ENCODE results near the gene ABLIM1. TPM values are rescaled to one million over a fixed set of nuclear protein-coding genes. Genes with fewer than 3 reads are reported as not detected.

ABLIM1 gene
- total and polyA plus RNA-seq, 4 donors: 20.0 to 135 (median 59.9) TPM

DNA sequence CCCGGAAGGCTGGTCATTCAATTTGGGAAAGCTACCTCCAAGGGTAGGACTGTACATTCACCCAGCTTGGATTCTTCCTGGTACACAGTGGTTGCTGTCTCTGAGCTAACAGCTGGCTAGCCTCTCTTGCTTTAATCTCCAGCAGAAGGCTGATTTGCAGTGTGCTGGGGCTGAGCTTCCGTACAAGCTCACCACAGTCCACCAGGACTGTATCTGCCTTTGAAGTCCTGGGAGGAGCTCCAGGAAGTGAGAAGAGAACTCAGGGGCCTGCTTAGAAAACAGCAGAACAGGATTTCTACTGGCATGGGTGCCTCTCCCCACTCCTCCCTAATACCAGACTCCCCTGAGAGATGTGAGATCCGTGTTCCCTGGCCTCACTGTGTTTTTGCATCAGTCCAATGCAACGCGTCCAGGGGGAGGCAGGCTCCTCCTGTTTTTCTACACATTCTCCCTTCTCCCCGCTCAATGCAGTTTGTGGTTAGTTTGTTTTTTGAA is 260.4 kb downstream of the ABLIM1 start:
- H3K27ac ChIP-seq (ENCODE audit: low read depth in 1 of 2, low read length in 1 of 2): peak overlapping the region in 1 of 2 donors; percentile 10
- ATAC-seq (ENCODE audit: insufficient read depth, low FRiP score): no peak

DNA sequence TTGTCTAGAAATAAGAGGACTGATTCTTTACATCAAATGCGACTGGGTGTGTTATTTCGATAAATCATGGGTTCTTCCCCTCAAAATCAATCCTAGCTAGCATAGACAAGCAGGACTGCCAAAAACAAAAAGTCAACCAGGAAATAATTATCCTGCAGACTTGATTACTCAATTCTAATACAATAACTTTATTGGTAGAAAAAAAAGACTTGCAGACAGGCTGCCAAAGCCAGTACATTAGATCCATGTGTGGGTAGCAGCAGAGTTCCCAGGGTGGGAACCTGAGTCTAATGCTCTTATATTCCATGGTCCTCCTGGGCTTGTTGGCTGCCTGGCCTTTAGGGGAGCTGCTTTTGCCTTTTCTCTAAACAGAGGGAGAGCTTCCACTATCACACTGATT is 261.6 kb downstream of the ABLIM1 start:
- peaks cover 0 to 5% (median 0%) of the 10 kb centered on the region in 4 donors for H3K36me3 ChIP-seq (ENCODE audit: control insufficient read depth in 4 of 4, insufficient read depth in 4 of 4, low read length in 4 of 4)
- TF ChIP-seq, protein P1, sequence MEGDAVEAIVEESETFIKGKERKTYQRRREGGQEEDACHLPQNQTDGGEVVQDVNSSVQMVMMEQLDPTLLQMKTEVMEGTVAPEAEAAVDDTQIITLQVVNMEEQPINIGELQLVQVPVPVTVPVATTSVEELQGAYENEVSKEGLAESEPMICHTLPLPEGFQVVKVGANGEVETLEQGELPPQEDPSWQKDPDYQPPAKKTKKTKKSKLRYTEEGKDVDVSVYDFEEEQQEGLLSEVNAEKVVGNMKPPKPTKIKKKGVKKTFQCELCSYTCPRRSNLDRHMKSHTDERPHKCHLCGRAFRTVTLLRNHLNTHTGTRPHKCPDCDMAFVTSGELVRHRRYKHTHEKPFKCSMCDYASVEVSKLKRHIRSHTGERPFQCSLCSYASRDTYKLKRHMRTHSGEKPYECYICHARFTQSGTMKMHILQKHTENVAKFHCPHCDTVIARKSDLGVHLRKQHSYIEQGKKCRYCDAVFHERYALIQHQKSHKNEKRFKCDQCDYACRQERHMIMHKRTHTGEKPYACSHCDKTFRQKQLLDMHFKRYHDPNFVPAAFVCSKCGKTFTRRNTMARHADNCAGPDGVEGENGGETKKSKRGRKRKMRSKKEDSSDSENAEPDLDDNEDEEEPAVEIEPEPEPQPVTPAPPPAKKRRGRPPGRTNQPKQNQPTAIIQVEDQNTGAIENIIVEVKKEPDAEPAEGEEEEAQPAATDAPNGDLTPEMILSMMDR (IDR thresholded peaks at IDR 0.05; ENCODE audit: control extremely low read depth, extremely low read depth): no peak
- H3K27me3 ChIP-seq (ENCODE audit: control insufficient read depth in 3 of 3, insufficient read depth in 3 of 3, low read length in 2 of 3): no peaks in the 10 kb centered on the region
- no peak overlapping the region for H3K9ac ChIP-seq (ENCODE audit: insufficient read depth in 1 of 2, low read length in 2 of 2)
- ATAC-seq (ENCODE audit: insufficient read depth, low FRiP score) (no peak), DNase-seq (no peak)
- peaks cover 0 to 66% (median 22%) of the 10 kb centered on the region in 5 donors for H3K4me1 ChIP-seq (ENCODE audit: control insufficient read depth in 5 of 5, insufficient read depth in 5 of 5, low read length in 5 of 5)
- 95% methylated on average over 2 of the region's 2 CpGs for WGBS, 2 donors
- peaks cover 0 to 2% (median 0%) of the 10 kb centered on the region in 4 donors for H3K9me3 ChIP-seq (ENCODE audit: control insufficient read depth in 4 of 4, insufficient read depth in 3 of 4, low read length in 3 of 4)
- H3K4me3 ChIP-seq: no peak overlapping the region
- H3K27ac ChIP-seq (ENCODE audit: low read depth in 1 of 2, low read length in 1 of 2): no peak overlapping the region

More for the DNA sequence above, 260.4 kb downstream of the ABLIM1 start:
- WGBS, 2 donors: 54 to 60% methylated on average over 6 of the region's 6 CpGs
- Histone ChIP-seq H3K36me3 (ENCODE audit: control insufficient read depth in 4 of 4, insufficient read depth in 4 of 4, low read length in 4 of 4) (peaks cover 0 to 4% (median 0%) of the 10 kb centered on the region in 4 donors), H3K4me1 (ENCODE audit: control insufficient read depth in 5 of 5, insufficient read depth in 5 of 5, low read length in 5 of 5) (peaks cover 0 to 74% (median 22%) of the 10 kb centered on the region in 5 donors), H3K9me3 (ENCODE audit: control insufficient read depth in 4 of 4, insufficient read depth in 3 of 4, low read length in 3 of 4) (peaks cover 0 to 2% (median 0%) of the 10 kb centered on the region in 4 donors), H3K4me3 (no peak overlapping the region), H3K9ac (ENCODE audit: insufficient read depth in 1 of 2, low read length in 2 of 2) (peak overlapping the region in 1 of 2 donors; percentile 36), H3K27me3 (ENCODE audit: control insufficient read depth in 3 of 3, insufficient read depth in 3 of 3, low read length in 2 of 3) (no peaks in the 10 kb centered on the region)
- DNase-seq: peak; percentile 28 to 67 (median 38)
- TF ChIP-seq, protein P1 (IDR thresholded peaks at IDR 0.05; ENCODE audit: control extremely low read depth, extremely low read depth): no peak

DNA sequence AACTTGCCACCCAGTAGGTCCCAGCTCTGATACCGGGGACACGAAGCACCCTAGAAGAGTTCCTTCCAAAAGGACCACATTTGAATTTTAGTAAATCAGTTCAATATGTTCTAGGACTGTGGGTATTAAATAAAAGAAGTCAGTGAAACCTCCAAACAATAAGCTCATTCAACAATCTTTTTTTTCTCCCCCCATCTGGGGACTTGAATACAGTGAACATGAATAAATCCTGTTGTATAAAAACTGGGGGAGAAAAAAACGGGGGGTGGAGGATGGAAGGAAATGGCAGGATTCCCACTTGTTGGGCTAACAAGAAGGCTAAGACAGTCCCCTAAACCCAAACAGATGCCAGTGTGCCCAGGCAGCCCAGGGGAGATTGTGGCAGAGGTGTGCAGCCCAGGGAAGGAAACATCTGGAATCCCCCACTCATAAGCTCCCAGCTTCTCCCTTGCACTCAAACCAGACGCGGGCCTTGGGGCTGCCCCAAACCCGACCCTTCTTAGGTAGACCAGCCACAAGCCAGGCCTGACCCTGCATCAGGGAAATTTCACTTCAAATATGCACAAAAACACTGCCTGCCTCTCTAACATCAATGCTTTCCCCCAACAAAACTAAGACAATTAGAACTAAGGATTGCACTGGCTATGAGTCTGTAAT is 262.6 kb downstream of the ABLIM1 start:
- Histone ChIP-seq H3K27me3 (ENCODE audit: control insufficient read depth in 3 of 3, insufficient read depth in 3 of 3, low read length in 2 of 3) (no peaks in the 10 kb centered on the region), H3K36me3 (ENCODE audit: control insufficient read depth in 4 of 4, insufficient read depth in 4 of 4, low read length in 4 of 4) (peaks cover 0 to 5% (median 0%) of the 10 kb centered on the region in 4 donors), H3K27ac (ENCODE audit: low read depth in 1 of 2, low read length in 1 of 2) (no peak overlapping the region), H3K4me3 (no peak overlapping the region), H3K4me1 (ENCODE audit: control insufficient read depth in 5 of 5, insufficient read depth in 5 of 5, low read length in 5 of 5) (peaks cover 0 to 56% (median 22%) of the 10 kb centered on the region in 5 donors), H3K9ac (ENCODE audit: insufficient read depth in 1 of 2, low read length in 2 of 2) (no peak overlapping the region), H3K9me3 (ENCODE audit: control insufficient read depth in 4 of 4, insufficient read depth in 3 of 4, low read length in 3 of 4) (peaks cover 0 to 2% (median 0%) of the 10 kb centered on the region in 4 donors)
- DNase-seq (no peak), ATAC-seq (ENCODE audit: insufficient read depth, low FRiP score) (no peak)
- TF ChIP-seq, protein P1 (IDR thresholded peaks at IDR 0.05; ENCODE audit: control extremely low read depth, extremely low read depth): no peak
- 60 to 79% methylated on average over 6 of the region's 6 CpGs for WGBS, 2 donors
